ENCODE measurements around the gene PGS1.
"Not testable (repeated sequence)": the region's sequence is repeated elsewhere in the genome, so short reads cannot be mapped to it uniquely, and the experiment has no call there.

PGS1 gene, protein sequence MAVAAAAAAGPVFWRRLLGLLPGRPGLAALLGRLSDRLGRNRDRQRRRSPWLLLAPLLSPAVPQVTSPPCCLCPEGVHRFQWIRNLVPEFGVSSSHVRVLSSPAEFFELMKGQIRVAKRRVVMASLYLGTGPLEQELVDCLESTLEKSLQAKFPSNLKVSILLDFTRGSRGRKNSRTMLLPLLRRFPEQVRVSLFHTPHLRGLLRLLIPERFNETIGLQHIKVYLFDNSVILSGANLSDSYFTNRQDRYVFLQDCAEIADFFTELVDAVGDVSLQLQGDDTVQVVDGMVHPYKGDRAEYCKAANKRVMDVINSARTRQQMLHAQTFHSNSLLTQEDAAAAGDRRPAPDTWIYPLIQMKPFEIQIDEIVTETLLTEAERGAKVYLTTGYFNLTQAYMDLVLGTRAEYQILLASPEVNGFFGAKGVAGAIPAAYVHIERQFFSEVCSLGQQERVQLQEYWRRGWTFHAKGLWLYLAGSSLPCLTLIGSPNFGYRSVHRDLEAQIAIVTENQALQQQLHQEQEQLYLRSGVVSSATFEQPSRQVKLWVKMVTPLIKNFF

DNA sequence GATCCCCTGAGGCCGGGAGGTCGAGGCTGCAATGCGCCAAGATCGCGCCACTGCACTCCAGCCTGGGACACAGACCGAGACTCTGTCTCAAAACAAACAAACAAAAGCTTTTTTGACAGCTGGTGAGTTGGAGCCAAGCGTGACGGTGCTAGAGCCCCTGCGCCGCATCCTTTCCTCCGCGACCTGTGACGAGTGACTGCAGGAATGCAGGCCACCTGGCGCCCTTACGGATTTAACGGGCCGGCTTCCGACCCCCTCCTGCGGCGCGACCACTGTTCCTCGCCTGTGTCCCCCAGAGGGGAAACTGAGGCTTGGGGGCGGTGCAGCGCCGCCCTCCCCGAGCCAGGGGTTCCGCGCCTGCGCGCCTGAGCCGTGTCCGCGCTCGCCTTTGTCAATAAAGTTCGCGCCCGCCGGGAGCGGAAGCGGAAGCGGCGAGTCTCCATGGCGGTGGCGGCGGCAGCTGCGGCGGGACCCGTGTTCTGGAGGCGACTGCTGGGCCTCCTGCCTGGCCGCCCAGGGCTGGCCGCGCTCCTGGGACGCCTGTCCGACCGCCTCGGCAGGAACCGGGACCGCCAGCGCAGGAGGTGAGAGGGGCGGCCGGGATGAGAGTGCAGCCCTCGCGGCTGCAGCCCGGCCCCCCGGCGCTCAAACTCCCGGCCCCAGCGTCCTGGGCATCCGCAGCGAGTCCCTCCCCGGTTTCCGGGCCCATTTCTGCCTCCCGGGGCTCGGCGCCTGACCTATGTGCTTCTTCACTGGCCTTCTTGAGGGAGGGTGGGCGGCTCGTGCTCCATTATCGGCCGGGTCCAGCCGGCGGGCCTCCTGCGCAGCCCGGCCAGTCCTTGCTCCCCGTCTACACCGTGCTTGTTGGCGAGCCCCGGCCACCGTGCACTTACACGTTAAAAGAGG is at the start of gene PGS1:
Gene PGS1 (plus strand): TSS at position 425 of the 906 bp plus-strand sequence. CDS start 17 bp downstream, at position 442.
- peak; percentile 85 for DNase-seq

DNA sequence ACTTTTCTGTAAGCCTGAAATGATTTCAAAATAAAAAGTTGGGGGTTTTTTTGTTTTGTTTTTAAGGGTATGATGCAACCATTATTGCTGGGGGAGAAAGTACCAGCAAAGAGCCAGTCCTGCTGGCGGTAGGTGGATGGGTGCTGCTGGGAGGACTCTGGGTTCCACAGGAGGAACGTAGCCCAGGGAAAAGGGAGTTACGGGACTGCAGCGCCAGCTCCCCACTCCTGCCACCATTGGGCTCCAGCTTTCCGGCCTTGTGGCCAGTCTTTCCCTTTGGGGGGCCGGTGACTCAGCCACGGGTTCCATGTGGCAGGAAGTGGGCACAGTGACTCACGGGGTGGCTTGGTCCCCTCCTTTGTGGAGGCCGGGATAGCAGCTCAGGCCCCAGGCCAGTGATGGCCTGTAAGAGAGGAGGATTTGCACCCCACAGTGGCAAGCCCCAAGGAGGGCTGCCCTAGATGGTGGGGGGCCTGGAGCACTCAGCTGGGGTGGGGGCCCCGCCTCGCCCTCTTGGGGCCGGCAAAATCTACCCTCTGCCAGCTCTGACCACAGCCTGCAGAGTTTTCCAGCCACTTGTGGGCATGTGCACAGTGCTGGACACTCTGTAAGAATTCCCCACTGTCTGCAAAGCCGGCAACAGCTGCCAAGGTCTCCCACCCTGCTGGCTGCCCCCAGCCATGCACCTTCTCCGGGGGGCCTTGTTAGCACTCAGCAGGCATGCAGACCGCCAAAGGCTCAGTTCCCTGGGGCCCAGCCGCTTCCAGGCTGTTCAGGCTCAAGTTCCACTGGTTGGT is 49.0 kb upstream of the PGS1 start:
- peak; percentile 43 for DNase-seq

DNA sequence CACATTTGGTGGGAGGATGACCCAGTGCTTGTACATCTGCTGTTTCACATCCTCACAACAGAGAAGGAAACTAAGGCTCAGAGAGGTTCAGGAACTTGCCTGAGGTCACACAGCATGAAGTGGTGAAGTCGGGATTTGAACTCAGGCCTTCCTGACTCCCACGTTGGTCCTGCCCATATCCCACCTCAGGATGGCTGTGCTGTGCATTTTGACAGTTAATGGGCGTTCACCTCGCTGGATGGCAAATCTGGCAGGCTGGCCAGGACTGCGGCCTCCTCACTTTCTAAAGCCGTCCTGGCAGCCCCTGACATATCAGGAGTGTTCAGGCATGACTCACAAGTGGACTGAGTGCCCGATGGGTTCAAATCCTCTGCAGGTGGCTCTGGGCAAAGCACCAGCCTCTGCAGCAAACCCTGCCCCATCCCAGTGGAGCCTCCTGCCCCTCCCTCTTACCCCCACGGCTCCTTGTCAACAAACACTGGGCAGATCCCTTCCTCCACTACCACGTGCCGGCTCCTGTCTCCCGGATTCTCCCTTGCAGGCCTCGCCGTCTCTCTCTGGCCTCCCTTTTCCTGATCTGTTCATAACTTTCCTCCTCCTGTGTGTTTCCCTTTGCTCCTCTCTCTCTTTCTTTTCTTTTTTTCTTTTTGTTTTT is 47.8 kb upstream of the PGS1 start:
- DNase-seq = no peak

DNA sequence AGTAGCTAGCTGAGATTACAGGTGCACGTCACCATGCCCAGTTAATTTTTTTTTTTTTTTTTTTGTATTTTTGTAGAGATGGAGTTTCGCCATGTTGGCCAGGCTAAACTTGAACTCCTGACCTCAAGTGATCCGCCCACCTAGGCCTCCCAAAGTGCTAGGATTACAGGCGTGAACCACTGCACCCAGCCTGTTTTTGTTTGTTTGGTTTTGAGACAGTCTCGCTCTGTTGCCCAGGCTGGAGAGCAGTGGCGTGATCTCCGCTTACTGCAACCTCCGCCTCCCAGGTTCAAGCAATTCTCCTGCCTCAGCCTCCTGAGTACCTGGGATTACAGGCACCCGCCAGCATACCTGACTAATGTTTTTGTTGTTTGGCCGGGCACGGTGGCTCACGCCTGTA is 47.1 kb upstream of the PGS1 start:
- not testable (repeated sequence) for DNase-seq

DNA sequence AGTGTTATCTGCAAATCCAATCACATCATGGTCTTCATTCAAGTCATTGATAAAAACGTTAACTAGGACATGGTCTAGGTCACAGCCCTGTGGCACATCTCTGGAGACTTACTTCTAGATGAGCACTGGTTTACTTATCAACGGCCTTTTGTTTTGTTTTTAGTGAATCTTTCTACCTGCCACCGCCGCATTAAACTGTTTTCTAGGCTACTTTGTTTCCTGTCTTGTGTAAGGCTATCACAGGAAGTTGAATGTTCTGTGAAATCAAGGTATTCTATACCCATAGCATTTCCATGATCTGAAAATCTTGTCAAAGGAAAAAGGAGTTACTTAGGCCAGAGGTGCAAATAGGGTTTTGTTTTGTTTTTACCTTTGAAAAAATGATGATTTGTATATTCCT is 45.5 kb upstream of the PGS1 start:
- peak; percentile 43 for DNase-seq

DNA sequence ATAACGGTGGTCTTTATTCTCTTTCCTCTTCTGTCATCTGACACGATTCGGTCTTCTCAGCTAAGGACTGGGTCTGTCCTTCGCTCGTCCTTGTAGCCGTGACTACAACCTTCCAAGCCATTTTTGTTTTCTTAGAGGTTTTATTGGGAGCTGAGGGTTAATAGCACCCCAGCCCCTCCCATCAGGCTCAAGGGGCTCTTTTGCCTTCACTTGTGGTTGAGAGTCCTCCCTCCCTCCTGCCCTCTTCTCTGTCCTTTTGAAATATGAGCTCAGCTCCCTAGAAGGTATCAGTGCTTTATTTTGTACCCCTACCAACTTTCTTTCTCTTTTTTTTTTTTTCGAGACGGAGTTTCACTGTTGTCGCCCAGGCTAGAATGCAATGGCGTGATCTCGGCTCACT is 43.2 kb upstream of the PGS1 start:
- no peak for DNase-seq

DNA sequence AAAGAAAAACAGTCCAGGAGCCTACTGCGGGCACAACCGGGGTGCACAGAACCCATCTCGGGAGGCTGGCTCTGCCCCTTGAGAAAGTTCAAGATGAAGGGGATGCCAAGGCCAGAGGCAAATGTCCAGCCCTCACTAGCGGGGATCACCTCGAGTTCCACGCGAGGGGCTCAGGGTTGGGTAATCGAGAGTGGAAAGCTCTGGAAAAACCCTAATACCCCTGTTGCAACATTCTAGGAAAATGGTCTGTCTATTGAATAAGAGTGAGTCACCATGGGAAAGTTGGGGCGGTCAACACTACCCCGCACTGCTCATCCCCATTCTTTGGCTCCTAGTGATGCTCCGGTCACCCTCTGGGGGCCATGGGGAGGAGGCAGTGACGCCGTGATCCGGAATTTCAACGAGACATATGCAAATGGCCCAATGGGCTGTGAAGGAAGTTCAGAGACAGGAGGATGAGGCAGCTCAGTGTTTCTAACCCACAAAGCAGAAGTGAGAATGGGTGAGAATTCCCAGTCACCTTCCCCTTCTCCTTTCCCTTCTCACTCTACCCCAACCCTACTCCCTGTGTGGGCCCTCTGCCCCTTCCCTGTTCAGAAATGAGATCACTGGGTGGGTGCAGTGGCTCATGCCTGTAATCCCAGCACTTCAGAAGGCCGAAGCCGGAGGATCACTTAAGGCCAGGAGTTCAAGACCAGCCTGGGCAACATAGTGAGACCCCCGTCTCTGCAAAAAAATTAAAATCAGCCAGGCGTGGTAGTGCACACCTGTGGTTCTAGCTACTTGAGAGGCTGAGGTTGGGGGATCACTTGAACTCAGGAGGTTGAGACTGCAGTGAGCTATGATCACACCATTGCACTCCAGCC is 41.0 kb upstream of the PGS1 start:
- DNase-seq = no peak

DNA sequence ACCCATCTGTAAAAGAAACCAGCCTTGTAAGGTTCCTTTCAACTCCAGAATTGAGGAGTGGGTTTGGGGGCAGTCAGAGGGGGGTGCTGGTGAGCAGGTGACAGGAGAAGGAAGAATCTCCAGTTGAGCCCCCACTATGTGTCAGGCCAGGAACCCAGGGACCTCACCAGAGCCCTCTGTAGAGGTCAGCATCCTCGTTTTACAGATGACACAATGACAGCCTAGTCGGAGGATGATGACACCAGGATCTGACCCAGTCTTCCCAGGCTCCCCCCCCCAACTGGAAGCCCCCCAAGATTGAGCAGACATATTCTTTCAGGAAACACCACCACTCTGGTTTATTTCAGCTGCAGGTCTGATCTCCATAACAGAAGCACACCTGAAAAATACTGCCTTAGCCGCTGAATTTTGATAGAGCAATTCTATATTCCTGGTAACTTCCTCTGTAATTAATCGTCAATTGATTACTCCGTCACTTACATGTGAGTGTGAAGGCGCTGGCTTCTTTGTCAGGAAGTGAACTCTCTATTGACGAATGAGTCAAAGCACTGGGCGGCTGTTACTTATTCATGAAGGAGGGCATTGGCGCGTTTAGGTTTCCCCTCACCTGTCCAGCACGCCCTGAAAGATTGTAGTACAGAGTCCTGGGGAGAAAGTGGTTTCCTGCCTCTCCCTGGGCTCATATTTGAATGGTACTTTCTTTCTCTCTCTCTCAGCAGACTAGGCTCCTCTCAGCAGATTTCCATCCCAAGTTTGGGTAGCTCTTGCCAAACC is 39.8 kb upstream of the PGS1 start:
- peak; percentile 68 for DNase-seq

DNA sequence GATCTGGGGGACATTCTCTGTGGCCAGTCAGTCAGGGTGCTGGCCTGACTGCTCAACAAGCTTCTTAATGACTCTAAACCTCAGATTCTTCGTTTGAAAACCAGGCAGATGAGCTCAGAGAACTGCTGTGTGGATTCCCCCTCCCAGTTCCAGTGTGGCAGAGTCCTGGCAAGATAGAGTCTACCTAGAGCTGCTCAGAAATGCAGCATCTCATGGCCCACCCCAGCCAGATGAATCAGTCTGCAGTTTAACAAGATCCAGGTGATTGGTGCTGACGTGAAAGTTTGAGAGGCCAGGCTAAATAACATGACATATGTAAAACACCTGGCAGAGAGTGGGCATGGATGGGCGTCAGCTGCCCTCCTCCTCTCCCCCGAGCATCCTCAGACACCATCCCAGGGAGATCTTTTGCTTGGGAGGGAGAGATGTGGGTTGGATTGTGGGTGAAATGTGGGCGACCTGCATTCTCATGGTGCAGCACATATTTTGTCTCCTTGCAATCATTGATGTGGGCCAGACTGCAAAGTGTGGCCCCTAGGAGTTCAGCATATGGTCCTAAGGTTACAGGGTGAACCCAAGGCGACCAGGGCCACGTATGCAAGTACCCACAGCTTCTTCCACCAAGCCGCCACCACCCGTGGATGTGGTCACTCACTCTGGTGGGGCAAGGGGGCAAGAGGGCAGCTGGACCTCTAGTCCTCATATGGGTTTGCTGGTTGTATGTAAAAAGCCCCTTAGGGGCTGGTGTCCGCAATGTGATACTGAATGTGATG is 38.1 kb upstream of the PGS1 start:
- no peak for DNase-seq

DNA sequence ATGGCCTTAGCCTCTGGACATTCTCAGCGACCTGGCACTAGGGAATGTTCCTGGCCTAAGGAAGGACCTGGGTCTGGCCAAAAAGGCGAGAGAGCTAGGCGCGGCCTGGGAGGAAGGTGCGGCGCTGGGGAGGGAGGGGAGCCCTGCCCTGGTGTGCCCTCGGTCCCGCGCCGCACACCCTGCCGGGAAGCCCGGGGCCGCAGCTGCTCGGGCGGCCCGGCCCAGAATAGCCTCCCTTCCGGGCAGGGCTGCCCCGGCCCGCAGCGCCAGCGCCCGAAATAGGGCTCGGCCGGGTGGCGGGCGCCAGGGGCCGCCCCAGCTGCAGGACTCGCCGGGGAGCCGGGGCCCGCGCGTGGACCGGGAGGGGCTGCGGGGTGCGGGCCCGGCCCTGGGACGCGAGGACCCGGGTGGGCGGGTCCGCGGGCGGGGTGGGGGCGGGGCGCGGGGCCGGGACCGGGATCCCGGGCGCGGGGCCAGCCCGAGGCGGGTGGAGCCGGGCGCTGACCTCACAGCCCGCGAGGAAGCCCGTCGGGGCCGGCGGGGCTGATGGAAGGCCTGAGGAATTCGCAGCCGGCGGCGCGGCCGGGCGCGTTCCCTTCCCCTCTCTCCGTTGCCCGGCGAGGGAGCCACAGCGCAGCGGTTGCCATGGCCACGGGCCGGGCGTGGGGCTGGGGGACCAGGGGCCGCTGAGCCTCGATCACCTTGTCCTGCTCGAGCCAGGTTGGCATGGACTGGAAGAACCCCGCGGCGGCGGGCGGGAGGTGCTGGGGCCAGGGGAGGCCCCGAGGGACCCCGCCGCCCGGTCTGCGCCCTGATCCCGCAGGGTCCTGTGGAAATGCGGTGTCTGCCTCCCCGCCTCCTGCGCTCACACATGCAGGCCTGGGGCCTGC is 36.6 kb upstream of the PGS1 start:
- peak; percentile 40 for DNase-seq

DNA sequence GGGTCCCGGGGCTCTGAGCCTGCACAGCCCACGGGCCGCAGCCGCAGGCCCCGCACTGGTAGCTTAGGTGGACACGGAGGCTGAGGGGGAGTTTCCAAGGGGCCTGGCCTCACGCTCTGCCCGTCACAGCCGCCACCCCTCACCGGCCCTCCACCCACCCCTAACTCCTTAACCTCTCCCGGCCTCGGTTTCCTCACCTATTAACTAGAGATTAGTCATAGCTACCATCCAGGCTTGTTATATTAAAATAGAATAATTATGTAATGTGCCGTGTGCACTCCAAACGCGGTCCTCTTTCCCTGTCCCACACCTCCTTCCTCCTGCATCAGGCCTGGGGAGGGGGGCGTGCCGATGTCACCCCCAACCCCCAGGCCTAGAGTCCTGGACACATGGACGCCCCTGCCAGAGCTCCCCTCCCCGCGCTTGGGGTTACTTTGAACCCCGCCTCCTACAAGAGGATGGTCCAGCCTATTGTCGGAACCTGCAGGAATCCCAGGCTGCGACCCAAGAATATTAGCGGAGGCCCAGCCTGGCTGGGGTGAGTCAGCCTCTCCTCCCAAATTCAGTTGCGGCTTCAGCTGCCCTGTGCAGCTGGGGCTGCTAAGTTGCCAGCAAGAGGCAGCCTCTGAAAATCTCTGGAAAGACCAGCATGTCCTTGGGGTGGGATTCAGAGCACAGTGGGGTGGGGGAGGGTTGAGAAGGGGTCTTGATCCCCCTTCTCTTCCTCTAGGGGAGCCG is 35.8 kb upstream of the PGS1 start:
- no peak for DNase-seq

DNA sequence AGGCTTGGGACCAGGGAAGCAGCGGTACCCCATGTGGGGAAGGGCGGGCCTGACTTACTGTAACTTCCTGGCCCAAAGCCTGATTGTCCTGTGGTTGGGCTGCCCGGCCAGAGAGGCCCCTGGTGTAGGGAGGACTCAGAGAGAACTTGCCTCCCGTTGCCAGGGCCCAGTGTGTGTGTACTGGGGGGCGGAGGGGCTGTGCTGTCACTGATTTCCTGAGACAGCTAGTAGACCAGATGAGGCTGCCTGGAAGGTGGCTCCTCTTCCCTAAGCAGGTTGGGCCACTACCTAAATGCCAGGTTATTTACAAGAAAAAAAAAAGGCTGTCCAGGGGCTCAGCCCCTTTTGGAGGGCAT is 35.3 kb upstream of the PGS1 start:
- DNase-seq = peak; percentile 41

DNA sequence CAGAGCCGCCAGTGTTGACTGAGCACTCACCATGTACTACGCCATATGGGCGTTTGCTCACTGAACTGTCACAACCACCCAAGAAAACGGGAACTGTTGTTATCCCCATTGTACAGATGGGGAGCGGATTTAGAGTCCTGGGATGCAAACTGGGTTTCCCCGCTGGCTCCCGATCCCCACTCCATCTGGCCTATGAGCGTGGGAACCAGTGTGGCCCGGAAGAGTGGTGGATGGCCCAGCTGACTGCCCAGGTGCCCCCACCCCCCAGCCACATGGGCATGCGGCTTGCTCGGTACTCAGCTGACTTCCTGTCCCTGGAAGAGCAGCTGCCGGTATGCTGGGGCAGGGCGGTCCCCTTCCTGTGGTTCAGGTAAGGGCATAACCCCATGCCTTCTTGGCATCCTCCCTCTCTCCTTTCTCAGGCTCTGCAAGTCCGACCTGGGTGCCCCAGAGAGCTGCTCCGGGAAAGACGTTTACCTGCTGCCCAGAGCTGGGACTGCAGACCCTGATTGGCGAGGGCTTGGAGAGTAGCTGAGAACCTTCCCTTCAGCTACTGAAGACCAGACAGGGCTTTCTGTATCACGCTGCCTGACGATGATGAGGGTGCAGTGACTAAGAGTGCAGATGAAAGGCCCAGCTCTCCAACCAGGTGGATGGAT is 34.8 kb upstream of the PGS1 start:
- peak; percentile 88 for DNase-seq

DNA sequence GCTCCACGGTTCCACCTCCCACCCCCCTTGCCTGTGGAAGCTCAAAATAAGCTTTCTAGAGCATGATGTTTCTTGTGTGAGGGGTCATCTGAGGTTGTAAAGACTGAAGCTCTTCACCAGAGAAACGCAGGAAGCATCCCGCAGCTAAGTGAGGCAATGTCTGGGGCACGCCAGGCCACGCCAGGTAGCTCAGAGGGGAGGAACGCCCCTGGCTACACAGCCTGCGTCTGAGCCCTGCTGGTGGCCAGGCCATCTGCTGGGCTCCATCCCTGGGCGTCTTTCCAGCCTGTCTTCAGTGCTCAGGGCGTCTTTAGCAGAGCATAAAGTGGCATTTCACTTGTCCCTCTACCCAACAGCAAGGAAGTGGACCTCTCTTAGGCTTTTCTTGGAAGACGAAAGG is 33.8 kb upstream of the PGS1 start:
- DNase-seq = no peak

DNA sequence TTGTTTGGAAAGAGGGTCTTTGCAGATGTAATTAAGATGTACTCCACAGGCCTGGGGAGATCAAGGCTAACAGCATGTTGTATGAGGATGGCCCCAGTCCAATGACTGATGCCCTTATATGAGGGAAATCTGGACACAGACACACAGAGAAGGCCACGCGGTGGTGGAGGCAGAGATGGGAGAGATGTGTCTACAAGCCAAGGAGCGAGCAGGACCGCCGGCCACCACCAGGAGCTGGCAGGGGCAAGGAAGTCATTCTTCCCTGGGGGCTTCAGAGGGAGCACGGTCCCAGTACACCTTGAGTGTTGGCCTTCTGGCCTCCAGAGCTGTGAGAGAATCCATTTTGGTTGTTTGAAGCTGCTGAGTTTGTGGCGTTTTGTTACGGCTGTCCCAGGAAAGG is 33.3 kb upstream of the PGS1 start:
- no peak for DNase-seq

DNA sequence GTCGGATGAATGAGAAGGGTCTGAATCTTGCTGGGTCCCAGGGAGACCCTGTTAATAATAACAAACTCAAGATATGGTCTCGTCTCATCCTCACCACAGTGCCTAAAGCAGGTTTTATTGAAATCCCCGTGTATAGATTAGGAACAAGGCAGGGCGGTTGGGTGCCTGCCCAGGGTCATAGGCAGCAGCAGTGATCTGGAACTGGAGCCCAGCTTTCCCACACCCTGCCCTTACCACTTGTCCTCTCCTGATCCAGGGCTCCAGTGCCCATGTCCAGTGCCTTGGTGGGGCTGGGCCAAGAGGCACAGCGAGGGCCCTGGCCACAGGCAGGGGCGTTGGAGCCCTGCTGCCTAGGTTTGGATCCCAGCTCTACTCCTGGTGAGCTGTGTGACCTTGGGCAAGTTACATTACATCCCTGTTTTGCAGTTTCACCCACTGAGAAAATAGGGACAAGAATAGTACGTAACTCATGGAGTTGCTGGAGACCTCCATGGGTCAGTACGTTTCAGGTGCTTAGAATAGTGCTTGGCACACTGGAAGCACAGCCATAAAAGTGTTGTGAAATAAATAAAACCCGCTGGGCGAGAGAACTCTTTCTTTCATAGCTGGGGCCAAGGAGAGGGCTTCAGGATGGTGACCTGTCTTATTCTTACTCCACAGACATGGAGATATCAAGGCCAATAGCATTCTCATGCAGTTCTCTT is 32.5 kb upstream of the PGS1 start:
- no peak for DNase-seq

Data from CD4-positive, alpha-beta T cell treated with Interleukin-6 for 4 hours (primary cell).